Upper lobe of right lung (tissue), 1 donor: Measurements from ENCODE around the gene TIMM22. TPM values are rescaled to one million over a fixed set of nuclear protein-coding genes. Genes with fewer than 3 reads are reported as not detected.

Experiments used
- ATAC-seq: fragments of 200-7000 bp; cut with Tn5 transposase; one replicate; pipeline ENCODE4 v1.9.1; 2020; ENCODE audit warnings: mild to moderate bottlenecking, moderate library complexity
- DNase-seq: peaks from one replicate; pipeline ENCODE4 v3.0.0-alpha.2; 2020
- H3K27ac ChIP-seq: fragments of 200-600 bp; one replicate; pipeline ENCODE4 v1.8.0; 2022
- H3K27me3 ChIP-seq: fragments of 200-600 bp; one replicate; pipeline ENCODE4 v1.8.0; 2022; ENCODE audit warnings: mild to moderate bottlenecking
- H3K36me3 ChIP-seq: fragments of 200-600 bp; one replicate; pipeline ENCODE4 v1.8.0; 2022
- H3K4me1 ChIP-seq: fragments of 200-600 bp; one replicate; pipeline ENCODE4 v1.8.0; 2022
- H3K4me3 ChIP-seq: fragments of 200-600 bp; one replicate; pipeline ENCODE4 v1.8.0; 2022; ENCODE audit warnings: mild to moderate bottlenecking
- H3K9me3 ChIP-seq: fragments of 200-600 bp; one replicate; pipeline ENCODE4 v1.8.0; 2022
- intact Hi-C: fragments of 100-400 bp; cut with DNase I; formaldehyde crosslinking; loops from one replicate; pipeline ENCODE4 v1.11.0; 2022
- total RNA-seq: library from RNA; stranded (reverse); fragmentation: NEBNext Ultra II Directional; extraction: Animal tissue kit (Norgen Biotek cat#: 25700); gene quantifications from one replicate; pipeline ENCODE4 v1.2.1, GENCODE V29; 2021
- TF ChIP-seq, protein P1 (sequence below): fragments of 200-600 bp; IDR thresholded peaks from one replicate; pipeline ENCODE4 v1.8.0; 2022; ENCODE audit warnings: antibody characterized with exemption
- donor health status: DM: no; HTN: yes; CAD: no; lungs with severe emphysema.

The TIMM22 gene
- total RNA-seq, 1 donor from 2014 or later, result 10.7 TPM

DNA sequence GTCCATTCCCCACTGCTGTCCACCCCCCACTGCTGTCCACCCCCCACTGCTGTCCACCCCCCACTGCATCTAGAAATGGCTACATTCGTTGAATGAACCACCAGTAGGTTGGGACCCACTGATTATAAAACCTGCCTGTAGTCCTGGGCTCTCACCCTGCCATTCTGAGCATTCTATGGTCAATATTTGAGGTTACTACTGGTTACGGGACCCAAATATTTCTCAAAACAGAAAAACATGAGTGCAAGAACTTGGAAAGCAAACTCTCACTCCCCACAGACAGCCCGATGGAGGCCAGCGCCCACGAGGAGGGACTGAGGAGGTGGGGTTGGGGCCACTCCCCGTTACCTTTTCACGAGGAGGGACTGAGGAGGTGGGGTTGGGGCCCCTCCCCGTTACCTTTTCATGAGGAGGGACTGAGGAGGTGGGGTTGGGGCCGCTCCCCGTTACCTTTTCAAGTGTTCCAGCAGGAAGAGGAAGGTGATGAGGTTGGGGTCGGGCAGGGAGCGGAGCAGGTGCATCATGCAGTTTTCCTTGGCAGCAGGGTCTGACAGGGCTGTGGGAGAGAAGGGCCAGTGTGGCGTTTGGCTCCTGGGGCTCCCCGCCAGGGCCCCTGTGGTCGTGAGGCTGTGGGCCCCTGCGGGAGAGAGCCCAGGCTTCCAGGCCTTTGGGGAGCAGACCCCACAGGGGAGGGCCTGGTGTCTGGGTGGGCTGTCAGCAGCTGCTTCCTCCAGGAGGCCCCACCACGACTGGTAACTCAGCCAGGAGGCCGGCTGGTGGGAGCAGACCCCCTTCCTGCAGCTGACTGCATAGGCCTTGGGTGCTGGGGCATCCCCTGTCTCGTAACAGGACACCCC lies 12.5 kb downstream of the TIMM22 start:
- H3K4me3 ChIP-seq, result no peak overlapping the region
- ATAC-seq, result no peak
- peak overlapping the region; percentile 75 for H3K27ac ChIP-seq
- peaks cover 81% of the 10 kb centered on the region for H3K36me3 ChIP-seq
- no peak for DNase-seq
- TF ChIP-seq, protein P1, sequence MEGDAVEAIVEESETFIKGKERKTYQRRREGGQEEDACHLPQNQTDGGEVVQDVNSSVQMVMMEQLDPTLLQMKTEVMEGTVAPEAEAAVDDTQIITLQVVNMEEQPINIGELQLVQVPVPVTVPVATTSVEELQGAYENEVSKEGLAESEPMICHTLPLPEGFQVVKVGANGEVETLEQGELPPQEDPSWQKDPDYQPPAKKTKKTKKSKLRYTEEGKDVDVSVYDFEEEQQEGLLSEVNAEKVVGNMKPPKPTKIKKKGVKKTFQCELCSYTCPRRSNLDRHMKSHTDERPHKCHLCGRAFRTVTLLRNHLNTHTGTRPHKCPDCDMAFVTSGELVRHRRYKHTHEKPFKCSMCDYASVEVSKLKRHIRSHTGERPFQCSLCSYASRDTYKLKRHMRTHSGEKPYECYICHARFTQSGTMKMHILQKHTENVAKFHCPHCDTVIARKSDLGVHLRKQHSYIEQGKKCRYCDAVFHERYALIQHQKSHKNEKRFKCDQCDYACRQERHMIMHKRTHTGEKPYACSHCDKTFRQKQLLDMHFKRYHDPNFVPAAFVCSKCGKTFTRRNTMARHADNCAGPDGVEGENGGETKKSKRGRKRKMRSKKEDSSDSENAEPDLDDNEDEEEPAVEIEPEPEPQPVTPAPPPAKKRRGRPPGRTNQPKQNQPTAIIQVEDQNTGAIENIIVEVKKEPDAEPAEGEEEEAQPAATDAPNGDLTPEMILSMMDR, result no peak
- H3K9me3 ChIP-seq, result no peaks in the 10 kb centered on the region
- no peaks in the 10 kb centered on the region for H3K27me3 ChIP-seq
- intact Hi-C loops, result no loop called here
- H3K4me1 ChIP-seq, result peaks cover 29% of the 10 kb centered on the region

DNA sequence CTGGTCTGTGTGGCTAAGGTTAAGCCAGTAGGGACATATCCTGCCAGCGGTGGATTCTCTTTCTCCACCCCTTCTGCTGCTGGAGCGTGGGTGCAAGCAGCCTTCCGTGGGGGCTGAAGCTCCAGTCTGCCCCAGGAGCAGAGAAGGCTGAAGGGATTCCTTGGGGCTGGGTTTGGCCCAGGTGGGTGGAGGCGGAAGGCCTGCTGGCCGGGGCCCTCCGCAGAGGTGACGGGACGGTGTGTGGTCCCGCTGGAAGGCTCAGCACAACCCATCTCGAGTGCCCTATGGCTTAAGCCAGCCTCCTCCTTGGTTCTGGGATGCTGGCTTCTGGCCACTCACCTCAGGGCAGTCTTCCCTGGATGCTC lies 13.1 kb downstream of the TIMM22 start:
- intact Hi-C loops, result no loop called here
- no peak for ATAC-seq
- no peaks in the 10 kb centered on the region for H3K27me3 ChIP-seq
- no peaks in the 10 kb centered on the region for H3K9me3 ChIP-seq
- H3K4me3 ChIP-seq, result no peak overlapping the region
- H3K36me3 ChIP-seq, result peaks cover 74% of the 10 kb centered on the region
- TF ChIP-seq, protein P1, result no peak
- H3K27ac ChIP-seq, result peak overlapping the region; percentile 36
- H3K4me1 ChIP-seq, result peaks cover 23% of the 10 kb centered on the region
- no peak for DNase-seq

DNA sequence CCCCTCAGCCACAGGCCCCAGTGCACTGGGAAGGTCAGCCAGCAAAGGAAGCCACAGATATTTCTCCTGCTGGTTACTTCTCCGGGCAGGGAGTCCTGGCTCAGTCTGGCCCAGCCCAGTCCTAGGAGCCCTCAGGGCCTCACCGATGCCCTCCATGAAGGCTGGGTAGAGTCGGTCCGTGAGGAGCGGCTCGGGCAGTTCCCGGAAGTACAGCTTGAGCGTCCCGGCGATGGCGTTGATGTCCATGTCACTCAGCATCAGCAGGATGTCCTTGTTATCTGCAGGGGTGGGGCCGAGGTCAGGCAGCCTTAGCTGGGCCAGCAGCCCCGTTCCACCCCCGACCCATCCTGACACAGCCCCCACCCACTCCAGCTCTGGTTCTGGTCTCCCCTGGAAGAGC lies 13.7 kb downstream of the TIMM22 start:
- H3K27ac ChIP-seq, result no peak overlapping the region
- H3K36me3 ChIP-seq, result peaks cover 69% of the 10 kb centered on the region
- intact Hi-C loops, result no loop called here
- H3K9me3 ChIP-seq, result no peaks in the 10 kb centered on the region
- ATAC-seq (no peak), DNase-seq (no peak)
- peaks cover 18% of the 10 kb centered on the region for H3K4me1 ChIP-seq
- no peaks in the 10 kb centered on the region for H3K27me3 ChIP-seq
- TF ChIP-seq, protein P1, result no peak
- H3K4me3 ChIP-seq, result no peak overlapping the region

DNA sequence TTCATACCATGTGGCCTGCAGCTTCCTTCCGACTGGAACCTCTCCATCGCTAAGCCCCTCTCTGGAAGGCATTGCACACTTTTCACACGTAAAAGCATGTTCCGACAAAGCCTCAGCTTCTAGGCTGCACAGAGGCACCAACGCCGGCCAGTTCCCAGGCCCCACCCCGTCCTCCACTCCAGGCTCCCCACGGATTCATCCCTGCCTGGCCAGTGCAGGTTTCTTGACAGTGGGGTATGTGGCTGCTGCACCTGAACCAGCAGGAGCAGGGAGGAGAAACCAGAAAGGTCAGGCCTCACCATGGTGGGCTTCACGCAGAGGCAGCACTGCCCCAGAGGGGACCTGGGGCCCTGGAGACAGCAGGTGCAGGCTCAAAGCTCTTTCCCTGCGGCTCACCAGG lies 14.2 kb downstream of the TIMM22 start:
- H3K27ac ChIP-seq, result no peak overlapping the region
- no peaks in the 10 kb centered on the region for H3K27me3 ChIP-seq
- peaks cover 12% of the 10 kb centered on the region for H3K4me1 ChIP-seq
- ATAC-seq (no peak), DNase-seq (no peak)
- no peak overlapping the region for H3K4me3 ChIP-seq
- H3K36me3 ChIP-seq, result peaks cover 64% of the 10 kb centered on the region
- no peaks in the 10 kb centered on the region for H3K9me3 ChIP-seq
- TF ChIP-seq, protein P1, result no peak
- intact Hi-C loops, result no loop called here

DNA sequence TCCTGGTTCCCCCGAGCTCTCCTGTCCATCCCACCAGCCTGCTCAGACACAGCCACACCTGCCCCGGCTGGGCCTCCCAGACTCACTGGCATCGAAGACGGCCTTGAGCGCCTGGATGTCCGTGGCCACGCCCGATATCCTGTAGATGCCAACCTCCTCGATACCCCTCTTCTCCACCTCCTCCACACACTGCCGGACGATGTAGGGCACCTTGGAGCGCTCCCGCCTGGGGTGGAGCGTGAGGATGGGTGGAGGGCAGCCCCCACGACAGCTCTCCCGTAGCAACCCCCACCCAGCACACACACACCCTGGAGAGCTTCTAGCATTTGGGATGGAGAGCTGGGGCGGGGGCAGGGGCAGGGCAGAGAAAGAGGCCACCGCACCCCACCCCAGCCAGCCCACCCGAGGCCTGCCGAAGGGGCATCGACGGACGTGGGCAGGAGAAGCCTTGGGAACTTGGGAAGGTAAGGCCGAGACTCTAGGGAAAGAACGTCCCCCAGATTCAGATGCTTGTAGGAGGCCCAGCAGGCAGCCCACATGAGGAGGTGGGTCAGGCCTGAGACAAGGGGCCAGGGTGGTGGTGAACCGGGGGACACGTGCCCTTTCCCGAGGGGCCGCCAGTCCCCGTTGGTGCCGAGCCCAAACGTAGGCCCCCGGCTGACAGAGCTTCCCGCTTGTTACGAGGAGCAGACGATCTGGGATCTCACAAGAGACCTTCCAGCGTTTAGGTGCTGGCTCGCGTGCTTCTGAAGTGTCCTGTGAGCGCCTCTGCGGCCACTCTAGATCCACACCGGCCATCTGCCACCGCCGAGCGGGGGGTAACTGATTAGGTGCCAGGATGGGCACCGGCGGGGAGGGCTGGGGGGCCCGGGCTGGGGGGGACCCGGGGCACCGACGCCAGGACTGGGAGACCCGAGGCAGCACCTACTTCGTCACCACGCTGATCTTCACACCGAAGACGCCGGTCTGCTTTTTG lies 15.1 kb downstream of the TIMM22 start:
- H3K4me3 ChIP-seq, result no peak overlapping the region
- no peaks in the 10 kb centered on the region for H3K27me3 ChIP-seq
- no peaks in the 10 kb centered on the region for H3K9me3 ChIP-seq
- intact Hi-C loops, result no loop called here
- H3K4me1 ChIP-seq, result peaks cover 9% of the 10 kb centered on the region
- H3K36me3 ChIP-seq, result peaks cover 58% of the 10 kb centered on the region
- TF ChIP-seq, protein P1, result no peak
- H3K27ac ChIP-seq, result no peak overlapping the region
- ATAC-seq (no peak), DNase-seq (no peak)
